GM08714 (cell line): ENCODE results near the gene DDX1.
"Not testable (repeated sequence)": the region's sequence is repeated elsewhere in the genome, so short reads cannot be mapped to it uniquely, and the experiment has no call there.

Experiments
- H3K4me3 ChIP-seq: fragments of 200-500 bp; sonication (Bioruptor generic); 2 replicates; pipeline ENCODE4 v1.5.1; 2014; ENCODE audit warnings: mild to moderate bottlenecking, low read length, inconsistent platforms
- ZNF274 ChIP-seq: IDR thresholded peaks from 2 replicates; pipeline ENCODE4 v1.6.1; 2012; ENCODE audit warnings: mild to moderate bottlenecking, low read depth, low read length

Gene DDX1

DNA sequence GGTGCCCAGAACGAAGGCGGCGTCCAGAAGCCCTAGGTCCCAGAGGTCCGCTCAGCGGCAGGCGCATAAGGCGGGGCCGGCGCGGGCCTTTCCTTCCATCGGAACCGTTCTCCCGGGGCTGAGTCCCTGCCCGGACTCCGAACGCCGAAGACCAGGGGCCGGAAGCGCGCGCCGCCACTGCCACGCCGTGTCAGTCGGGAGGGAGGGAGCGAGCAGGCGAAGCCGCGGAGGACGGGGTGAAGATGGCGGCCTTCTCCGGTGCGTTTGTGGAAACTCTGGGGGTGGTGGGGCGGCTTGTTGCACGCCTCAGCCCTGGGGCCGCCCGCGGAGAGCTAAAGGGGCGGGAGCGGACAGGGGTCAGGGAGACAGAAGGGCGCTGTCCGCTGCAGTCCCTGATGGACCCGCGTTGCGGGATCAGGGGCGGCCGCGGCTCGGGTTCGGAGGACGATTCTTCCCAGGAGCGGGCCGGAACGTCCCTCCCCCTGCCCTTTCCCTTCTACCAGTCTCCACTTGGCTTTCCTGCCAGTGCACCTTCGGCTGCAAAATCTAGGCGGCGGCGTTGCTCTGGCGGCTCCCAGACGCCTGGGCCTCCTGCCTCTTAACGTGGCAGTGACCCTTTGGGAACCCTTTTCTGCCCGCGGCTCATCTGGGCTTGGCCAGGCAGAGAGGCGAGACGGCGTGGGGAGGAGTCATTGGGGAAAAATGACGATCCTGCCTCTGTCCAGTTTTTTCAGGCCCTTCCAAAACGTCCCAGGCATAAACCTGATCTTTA is at the start of gene DDX1:
Gene DDX1 (plus strand): TSS at position 177 of the 772 bp plus-strand sequence. CDS start 66 bp downstream, at position 243.
- TF ChIP-seq ZNF274: no peak
- H3K4me3 ChIP-seq: peak within 1 kb of the TSS; percentile 72

DNA sequence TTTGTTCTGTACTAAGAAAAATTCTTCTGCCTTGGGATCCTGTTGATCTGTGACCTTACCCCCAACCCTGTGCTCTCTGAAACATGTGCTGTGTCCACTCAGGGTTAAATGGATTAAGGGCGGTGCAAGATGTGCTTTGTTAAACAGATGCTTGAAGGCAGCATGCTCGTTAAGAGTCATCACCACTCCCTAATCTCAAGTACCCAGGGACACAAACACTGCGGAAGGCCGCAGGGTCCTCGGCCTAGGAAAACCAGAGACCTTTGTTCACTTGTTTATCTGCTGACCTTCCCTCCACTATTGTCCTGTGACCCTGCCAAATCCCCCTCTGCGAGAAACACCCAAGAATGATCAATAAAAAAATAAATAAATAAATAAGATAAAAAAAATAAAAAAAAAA is 49.4 kb upstream of the DDX1 start:
- not testable (repeated sequence) for H3K4me3 ChIP-seq

- no peak overlapping the region for H3K4me3 ChIP-seq
- TF ChIP-seq ZNF274: no peak
These were observed 48.6 kb upstream of the DDX1 start for GRCh38 chr2:15543053-15543452.

DNA sequence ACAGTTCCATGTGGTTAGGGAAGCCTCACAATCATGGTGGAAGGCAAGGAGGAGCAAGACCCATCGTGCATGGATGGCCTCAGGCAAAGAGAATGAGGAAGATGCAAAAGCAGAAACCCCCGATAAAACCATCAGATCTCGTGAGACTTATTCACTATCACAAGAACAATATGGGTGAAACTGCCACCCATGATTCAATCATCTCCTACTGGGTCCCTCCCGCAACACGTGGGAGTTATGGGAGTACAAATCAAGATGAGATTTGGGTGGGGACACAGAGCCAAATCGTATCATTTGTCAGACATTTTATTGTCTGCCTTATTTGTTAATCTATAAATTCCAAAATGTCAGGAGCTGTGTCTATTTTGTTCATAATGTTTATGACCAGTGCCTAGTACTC is 48.1 kb upstream of the DDX1 start:
- no peak for TF ChIP-seq ZNF274

GRCh38 chr2:15544227-15544626 is 47.4 kb upstream of the DDX1 start:
- no peak overlapping the region for H3K4me3 ChIP-seq
- TF ChIP-seq ZNF274: no peak

More for the DNA sequence above, 48.1 kb upstream of the DDX1 start:
- no peak overlapping the region for H3K4me3 ChIP-seq

- TF ChIP-seq ZNF274: no peak
- no peak overlapping the region for H3K4me3 ChIP-seq
These were observed 45.2 kb upstream of the DDX1 start for GRCh38 chr2:15546297-15547098.

DNA sequence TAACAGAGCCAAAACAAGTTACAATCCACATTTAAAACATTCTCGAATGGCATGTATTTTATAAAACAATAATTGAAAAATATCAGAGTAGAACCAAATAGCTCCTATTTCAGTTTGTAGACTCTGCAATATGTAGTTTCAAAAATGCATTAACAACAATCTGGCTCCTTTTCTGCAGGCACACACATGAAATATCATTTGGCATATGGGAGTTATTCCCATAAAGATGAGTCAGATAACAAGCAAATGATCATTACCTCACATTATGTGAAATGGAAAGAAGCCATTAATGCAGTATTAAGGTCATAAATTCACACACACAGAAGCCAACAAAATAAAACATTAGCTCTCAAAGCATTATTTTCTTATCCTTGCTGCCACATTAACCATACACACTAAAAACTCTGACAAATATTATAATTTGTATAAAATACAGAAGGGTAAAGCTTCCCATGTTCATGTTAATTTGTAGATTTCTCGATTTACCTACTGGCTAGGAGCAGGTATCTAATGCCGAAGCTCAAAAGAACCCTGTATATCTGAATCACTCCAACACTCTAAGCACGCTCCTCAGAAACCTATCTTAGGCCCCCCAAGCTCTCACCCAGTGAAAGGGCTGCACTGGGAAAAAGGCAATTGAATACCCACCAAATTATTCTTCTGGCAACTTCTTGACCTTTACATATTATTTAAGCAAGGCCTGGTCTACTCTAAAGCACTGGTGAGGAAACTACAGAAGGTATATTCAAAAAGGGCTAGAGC is 44.4 kb upstream of the DDX1 start:
- no peak overlapping the region for H3K4me3 ChIP-seq
- TF ChIP-seq ZNF274: no peak

GRCh38 chr2:15548974-15549373 is 42.7 kb upstream of the DDX1 start:
- no peak for TF ChIP-seq ZNF274
- H3K4me3 ChIP-seq: no peak overlapping the region

- no peak for TF ChIP-seq ZNF274
- H3K4me3 ChIP-seq: no peak overlapping the region
These were observed 38.1 kb upstream of the DDX1 start for GRCh38 chr2:15553519-15553918.

DNA sequence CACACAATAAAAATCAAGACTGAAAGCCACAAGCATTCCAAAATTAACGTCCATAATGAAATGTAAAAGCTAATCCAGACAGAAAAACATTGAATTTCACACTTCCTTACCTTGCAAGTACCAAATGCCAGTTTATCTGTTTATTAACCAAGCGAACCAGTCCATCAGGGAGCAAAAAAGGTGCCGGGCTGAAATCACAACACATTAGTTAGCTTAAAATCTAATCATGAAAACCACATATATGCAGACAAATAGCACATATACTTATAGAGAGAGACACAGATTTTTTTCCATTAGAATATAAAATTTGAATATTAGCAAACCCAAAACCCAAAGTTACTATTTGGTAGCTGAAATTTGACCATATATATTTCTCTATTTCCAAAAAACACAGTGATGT is 37.7 kb upstream of the DDX1 start:
- TF ChIP-seq ZNF274: no peak
- H3K4me3 ChIP-seq: no peak overlapping the region

DNA sequence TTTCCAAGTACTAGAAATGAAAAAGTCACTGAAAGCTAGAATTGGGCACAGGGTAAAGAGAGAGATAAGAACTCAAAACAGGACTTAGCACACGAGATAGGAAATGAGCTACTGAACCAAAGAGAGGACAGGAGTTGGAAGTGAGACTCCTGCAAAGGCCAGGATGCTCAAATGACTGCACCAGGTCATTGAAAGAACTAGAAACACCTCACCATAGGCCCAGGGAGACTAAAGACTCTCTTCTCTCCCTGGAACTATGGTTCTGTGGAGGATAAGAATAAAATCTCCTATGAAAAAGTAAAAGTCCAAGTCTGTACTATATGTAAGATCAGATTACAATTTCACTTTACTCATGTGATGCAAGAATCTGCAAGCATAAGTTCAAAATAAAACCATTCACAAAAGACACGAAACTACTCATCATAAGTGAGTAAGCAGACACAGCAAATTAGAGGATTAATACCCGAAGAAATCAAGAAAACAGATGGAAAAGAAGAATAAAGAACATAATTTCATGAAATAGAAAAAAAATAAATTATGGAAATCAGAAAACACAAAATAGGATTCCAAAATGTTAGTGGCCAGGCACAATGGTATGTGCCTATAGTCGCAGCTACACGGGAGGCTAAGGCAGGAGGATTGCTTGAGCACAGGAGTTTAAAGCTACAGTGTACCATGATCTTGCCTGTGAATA is 37.0 kb upstream of the DDX1 start:
- H3K4me3 ChIP-seq: no peak overlapping the region
- no peak for TF ChIP-seq ZNF274

DNA sequence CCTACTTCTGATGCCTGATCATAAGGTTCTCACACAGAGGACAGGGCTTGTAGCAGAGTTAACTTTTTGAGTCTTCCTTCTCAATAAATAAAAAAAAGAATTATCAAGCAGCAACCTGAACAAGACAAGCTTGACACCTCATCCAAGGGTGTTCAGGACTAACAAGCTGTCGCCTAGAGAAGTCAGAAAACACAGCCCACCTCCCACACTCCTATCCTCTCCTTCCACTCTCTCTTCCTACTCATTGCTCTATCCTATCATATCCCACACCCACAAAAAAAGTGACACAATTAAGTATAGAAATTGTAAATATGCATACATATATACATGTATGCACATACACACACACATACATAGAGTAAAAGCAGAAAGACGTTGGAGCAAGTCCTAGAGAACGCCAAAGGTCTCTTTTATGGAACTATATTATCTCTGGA is 35.9 kb upstream of the DDX1 start:
- no peak for TF ChIP-seq ZNF274
- no peak overlapping the region for H3K4me3 ChIP-seq

DNA sequence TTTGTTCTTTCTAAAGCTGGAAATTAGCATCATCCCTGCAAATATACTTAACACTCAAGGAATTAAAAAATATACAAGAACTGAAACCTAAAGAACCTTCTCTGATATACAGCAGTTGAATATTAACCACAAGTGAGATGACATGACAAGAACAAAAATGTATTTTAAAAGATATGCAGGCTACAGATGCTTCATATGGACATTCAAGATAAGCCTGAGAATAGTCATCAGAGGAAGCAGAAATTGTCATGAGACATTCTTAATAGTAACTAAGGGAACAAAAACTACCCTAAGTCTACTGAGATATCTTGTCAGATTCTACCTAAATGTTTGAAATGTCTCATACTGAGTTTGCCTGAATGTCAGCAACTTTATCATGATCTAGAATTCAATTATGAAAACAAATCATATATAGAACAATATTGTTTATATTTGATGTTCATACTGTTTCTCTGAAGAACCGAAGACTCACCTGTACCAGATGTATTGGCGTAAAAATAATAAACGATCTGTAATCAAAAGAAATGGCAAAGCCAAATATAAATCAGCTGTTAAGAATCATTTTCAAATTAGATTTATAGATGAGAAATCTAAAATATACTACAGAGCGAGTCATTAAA is 35.2 kb upstream of the DDX1 start:
- no peak for TF ChIP-seq ZNF274
- no peak overlapping the region for H3K4me3 ChIP-seq
